Parathyroid adenoma (tissue), 2 donors: ENCODE results near the gene KIRREL3.

Source experiments
- H2AFZ ChIP-seq: fragments of 300-600 bp; sonication (generic); one replicate; pipeline ENCODE4 v1.7.0; 2017; ENCODE audit warnings: antibody characterized with exemption, mild to moderate bottlenecking
- H3K27ac ChIP-seq: fragments of 300-600 bp; sonication (generic); one replicate; pipeline ENCODE4 v1.7.0; 2017
- H3K27me3 ChIP-seq: fragments of 300-600 bp; sonication (generic); one replicate; pipeline ENCODE4 v1.7.0; 2017; ENCODE audit warnings: low read length; ENCODE audit not compliant: control insufficient read depth, insufficient read depth
- H3K36me3 ChIP-seq: fragments of 300-600 bp; sonication (generic); one replicate; pipeline ENCODE4 v1.7.0; 2017; ENCODE audit warnings: low read length; ENCODE audit not compliant: control insufficient read depth, insufficient read depth
- H3K4me1 ChIP-seq: fragments of 300-600 bp; sonication (generic); one replicate; pipeline ENCODE4 v1.7.0; 2017; ENCODE audit warnings: control low read depth
- H3K4me2 ChIP-seq: fragments of 300-600 bp; sonication (generic); one replicate; pipeline ENCODE4 v1.7.0; 2017; ENCODE audit warnings: low read length
- H3K4me3 ChIP-seq: fragments of 300-600 bp; sonication (generic); one replicate; pipeline ENCODE4 v1.7.0; 2017; ENCODE audit warnings: low read depth, low read length
- H3K79me2 ChIP-seq: fragments of 300-600 bp; sonication (generic); one replicate; pipeline ENCODE4 v1.7.0; 2017; ENCODE audit warnings: control low read depth
- H3K9ac ChIP-seq: fragments of 300-600 bp; sonication (generic); one replicate; pipeline ENCODE4 v1.7.0; 2017; ENCODE audit warnings: mild to moderate bottlenecking
- H3K9me3 ChIP-seq: fragments of 300-600 bp; sonication (generic); one replicate; pipeline ENCODE4 v1.7.0; 2017; ENCODE audit warnings: low read length; ENCODE audit not compliant: control insufficient read depth
- CTCF ChIP-seq: fragments of 300-600 bp; sonication (generic); IDR thresholded peaks from one replicate; pipeline ENCODE4 v1.7.0; 2017; ENCODE audit warnings: antibody characterized with exemption, mild to moderate bottlenecking
- donor health status: primary hyperparathyroidism.

KIRREL3 gene

GRCh38 chr11:126602349-126602940 lies 398.1 kb downstream of the KIRREL3 start:
- Histone ChIP-seq H3K27ac (no peak overlapping the region), H2AFZ (no peak overlapping the region), H3K4me2 (no peak overlapping the region), H3K9ac (no peak overlapping the region), H3K79me2 (no peaks in the 10 kb centered on the region), H3K4me3 (no peak overlapping the region), H3K36me3 (no peaks in the 10 kb centered on the region), H3K9me3 (no peaks in the 10 kb centered on the region), H3K4me1 (no peaks in the 10 kb centered on the region), H3K27me3 (no peaks in the 10 kb centered on the region)
- TF ChIP-seq CTCF = no peak

GRCh38 chr11:126601550-126602215 lies 398.9 kb downstream of the KIRREL3 start:
- no peak overlapping the region for H3K9ac ChIP-seq
- H3K79me2 ChIP-seq = no peaks in the 10 kb centered on the region
- no peak overlapping the region for H3K4me3 ChIP-seq
- H3K4me1 ChIP-seq = no peaks in the 10 kb centered on the region
- no peak overlapping the region for H2AFZ ChIP-seq
- TF ChIP-seq CTCF = no peak
- H3K27ac ChIP-seq = no peak overlapping the region
- H3K27me3 ChIP-seq = no peaks in the 10 kb centered on the region
- no peaks in the 10 kb centered on the region for H3K9me3 ChIP-seq
- no peaks in the 10 kb centered on the region for H3K36me3 ChIP-seq
- H3K4me2 ChIP-seq = no peak overlapping the region

GRCh38 chr11:126601136-126601535 lies 399.4 kb downstream of the KIRREL3 start:
- Histone ChIP-seq H3K4me2 (no peak overlapping the region), H3K27ac (no peak overlapping the region), H3K79me2 (no peaks in the 10 kb centered on the region), H3K27me3 (no peaks in the 10 kb centered on the region), H3K4me1 (no peaks in the 10 kb centered on the region), H3K4me3 (no peak overlapping the region), H3K36me3 (no peaks in the 10 kb centered on the region), H3K9ac (no peak overlapping the region), H3K9me3 (no peaks in the 10 kb centered on the region), H2AFZ (no peak overlapping the region)
- no peak for TF ChIP-seq CTCF

- Histone ChIP-seq H3K79me2 (no peaks in the 10 kb centered on the region), H3K4me2 (no peak overlapping the region), H3K27me3 (no peaks in the 10 kb centered on the region), H3K9me3 (no peaks in the 10 kb centered on the region), H2AFZ (no peak overlapping the region), H3K27ac (no peak overlapping the region), H3K9ac (no peak overlapping the region), H3K36me3 (no peaks in the 10 kb centered on the region), H3K4me1 (no peaks in the 10 kb centered on the region), H3K4me3 (no peak overlapping the region)
- TF ChIP-seq CTCF = no peak
These were observed 401.2 kb downstream of the KIRREL3 start for GRCh38 chr11:126599217-126599897.
